Aorta (tissue), 5 donors: ENCODE data around the gene HSD17B7. TPM values are rescaled to one million over a fixed set of nuclear protein-coding genes. Genes with fewer than 3 reads are reported as not detected.
A peak's percentile ranks its signal among the peaks of the same experiment; 100 is the strongest.
"Not testable (repeated sequence)": the region's sequence is repeated elsewhere in the genome, so short reads cannot be mapped to it uniquely, and the experiment has no call there.

Experiments
- ATAC-seq: fragments of 200-7000 bp; cut with Tn5 transposase; one replicate; pipeline ENCODE4 v1.9.1; 2022; ENCODE audit warnings: moderate library complexity; ENCODE audit not compliant: low FRiP score
- DNase-seq, 2 donors: peaks; one replicate each; pipeline ENCODE4 v3.0.0-alpha.2; 2020
- H3K27ac ChIP-seq, 2 donors: one replicate each; pipeline ENCODE4 v1.5.1; 2013; ENCODE audit warnings: low read length in 2 of 2, mild to moderate bottlenecking in 2 of 2, moderate library complexity in 2 of 2, control low read depth in 1 of 2, inconsistent platforms in 1 of 2, low read depth in 1 of 2
- H3K27me3 ChIP-seq, 2 donors: one replicate each; pipeline ENCODE4 v1.6.1; 2013; ENCODE audit warnings: control low read depth in 1 of 2, low read length in 1 of 2, mild to moderate bottlenecking in 1 of 2, moderate library complexity in 1 of 2; ENCODE audit not compliant: insufficient read depth in 2 of 2, control insufficient read depth in 1 of 2
- H3K36me3 ChIP-seq, 2 donors: one replicate each; pipeline ENCODE4 v1.6.1; 2013; ENCODE audit warnings: control low read depth in 1 of 2, low read length in 1 of 2, mild to moderate bottlenecking in 1 of 2; ENCODE audit not compliant: insufficient read depth in 2 of 2, control insufficient read depth in 1 of 2
- H3K4me1 ChIP-seq, 2 donors: one replicate each; pipeline ENCODE4 v1.6.1; 2013; ENCODE audit warnings: low read length in 2 of 2, control low read depth in 1 of 2, mild to moderate bottlenecking in 1 of 2, moderate library complexity in 1 of 2; ENCODE audit not compliant: insufficient read depth in 2 of 2, control insufficient read depth in 1 of 2
- H3K4me3 ChIP-seq, 2 donors: one replicate each; pipeline ENCODE4 v1.5.1; 2013; ENCODE audit warnings: low read length in 2 of 2, control low read depth in 1 of 2, mild to moderate bottlenecking in 1 of 2
- H3K9me3 ChIP-seq: one replicate; pipeline ENCODE4 v1.6.1; 2013; ENCODE audit warnings: mild to moderate bottlenecking, low read length; ENCODE audit not compliant: control insufficient read depth
- WGBS, 2 donors: extraction: QIAGEN DNeasy Blood & Tissue Kit; methylation state at CpG; one replicate each; pipeline ENCODE4 v1.1.7; 2013; 5-methylcytosine and 5-hydroxymethylcytosine counted together
- intact Hi-C, 2 donors: fragments of 100-400 bp; cut with DNase I; formaldehyde crosslinking; loops; one replicate each; pipeline versions ENCODE4 v1.14.2 to v1.15.0; 2022
- long read RNA-seq, 2 donors: library from polyadenylated mRNA; unstranded; transcript quantifications; one replicate each; pipeline ENCODE4 v2.0.0, GENCODE V29; 2020 to 2021
- polyA plus RNA-seq, 2 donors: library from polyadenylated mRNA; stranded (reverse); fragments of 200-250 nt; gene quantifications; one replicate each; pipeline ENCODE4 v1.2.3, GENCODE V29; 2013
- total RNA-seq, 2 donors: library from RNA; stranded (reverse); fragmentation: NEBNext Ultra II Directional; extraction: Animal tissue kit (Norgen Biotek cat#: 25700); gene quantifications; one replicate each; pipeline ENCODE4 v1.2.1, GENCODE V29; 2021
- donor health status: healthy with polysubstance abuse.
- donor health status: Bipolar disorder and iron deficiency.
- donor health status: DM: no; HTN: no; CAD: no.
- donor health status: DM: no; HTN: no; CAD: no.
- donor health status: DM: yes; HTN: yes; CAD: no.

Gene HSD17B7, protein sequence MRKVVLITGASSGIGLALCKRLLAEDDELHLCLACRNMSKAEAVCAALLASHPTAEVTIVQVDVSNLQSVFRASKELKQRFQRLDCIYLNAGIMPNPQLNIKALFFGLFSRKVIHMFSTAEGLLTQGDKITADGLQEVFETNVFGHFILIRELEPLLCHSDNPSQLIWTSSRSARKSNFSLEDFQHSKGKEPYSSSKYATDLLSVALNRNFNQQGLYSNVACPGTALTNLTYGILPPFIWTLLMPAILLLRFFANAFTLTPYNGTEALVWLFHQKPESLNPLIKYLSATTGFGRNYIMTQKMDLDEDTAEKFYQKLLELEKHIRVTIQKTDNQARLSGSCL
- 10 to 100 TPM; 12.8 to 15.4 TPM for total RNA-seq
- 10 to 100 TPM in 1 of 2 donors, 1 to 10 TPM in 1; 3.6 to 15.0 TPM for polyA plus RNA-seq
- long read RNA-seq, donor 1, transcript HSD17B7-201 (9 exons, 1,190 nt) = major isoform, 13 of 22 reads
- long read RNA-seq, donor 1, partial matches to known transcripts = 2 of 22 reads
- long read RNA-seq, donor 1, other reads (novel, unspliced or antisense) = 3 of 22 reads
- long read RNA-seq, donor 2, partial matches to known transcripts = 2 of 5 reads
- long read RNA-seq, donor 2, other reads (novel, unspliced or antisense) = 0 of 5 reads

- H3K9me3 ChIP-seq, H3K4me1 ChIP-seq, H3K27me3 ChIP-seq, intact Hi-C loops, H3K36me3 ChIP-seq: not testable (repeated sequence)
- H3K4me3 ChIP-seq = peak within 1 kb of the TSS in 1 of 2 donors; percentile 26
- DNase-seq = peak; percentile 79 to 91
- WGBS, 2 donors = 0% methylated on average over 24 to 35 of the region's 49 CpGs
- H3K27ac ChIP-seq = peak within 1 kb of the TSS; percentile 82 to 94
- peak; percentile 99 for ATAC-seq
Observed at GRCh38 chr1:162790303-162790984, at the start of gene HSD17B7. Gene HSD17B7, plus strand, starts transcription at chr1:162790702. Its CDS starts 99 bp downstream, at chr1:162790801.

DNA sequence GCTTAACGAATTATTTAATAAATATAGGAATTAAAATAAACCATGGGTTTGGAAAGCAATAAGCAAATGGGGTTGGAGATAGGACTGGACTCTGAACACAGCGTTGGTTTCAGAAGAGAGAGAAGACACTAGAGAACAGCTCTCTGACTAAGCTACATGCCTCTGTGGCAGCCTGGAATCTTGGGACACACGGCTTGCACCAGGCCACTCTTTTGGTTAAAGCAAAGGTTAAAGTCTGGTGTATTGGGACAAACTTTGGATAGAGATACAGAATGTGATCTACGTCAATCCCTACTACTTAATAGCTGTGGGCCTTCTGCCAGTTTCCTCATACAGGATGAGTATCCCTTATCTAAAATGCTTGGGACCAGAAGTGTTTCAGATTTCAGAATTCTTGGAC is 49.7 kb upstream of the HSD17B7 start:
- Histone ChIP-seq H3K36me3 (peaks cover 0 to 2% of the 10 kb centered on the region in 2 donors), H3K4me3 (no peak overlapping the region), H3K27me3 (no peaks in the 10 kb centered on the region), H3K9me3 (no peaks in the 10 kb centered on the region), H3K27ac (no peak overlapping the region), H3K4me1 (peaks cover 0 to 6% of the 10 kb centered on the region in 2 donors)
- intact Hi-C loops = no loop called here
- ATAC-seq = no peak
- 91 to 95% methylated on average over 4 of the region's 4 CpGs for WGBS, 2 donors
- DNase-seq = no peak

DNA sequence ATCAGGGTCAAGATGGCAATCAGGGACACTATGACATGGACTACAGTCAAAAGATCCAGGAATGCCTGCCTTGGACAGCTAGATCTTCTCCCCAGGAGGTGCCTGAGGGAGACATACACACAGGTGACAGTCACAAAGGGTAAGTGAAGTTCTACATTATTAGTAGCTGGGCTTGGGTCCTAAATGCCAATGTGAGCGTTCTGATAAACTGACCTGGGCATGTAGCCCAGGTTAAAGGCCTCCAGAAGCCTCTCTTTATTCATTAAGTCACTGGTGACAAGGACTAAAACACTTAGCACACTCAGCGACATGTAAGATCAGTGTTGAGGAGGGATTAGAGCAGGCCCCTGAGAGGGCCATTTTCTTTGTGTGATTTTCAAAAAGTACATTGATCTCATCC is 48.9 kb upstream of the HSD17B7 start:
- H3K4me1 ChIP-seq = no peaks in the 10 kb centered on the region
- no peaks in the 10 kb centered on the region for H3K27me3 ChIP-seq
- DNase-seq (no peak), ATAC-seq (no peak)
- H3K9me3 ChIP-seq = no peaks in the 10 kb centered on the region
- H3K27ac ChIP-seq = no peak overlapping the region
- 83 to 87% methylated on average over 2 of the region's 2 CpGs for WGBS, 2 donors
- H3K36me3 ChIP-seq = peaks cover 0 to 2% of the 10 kb centered on the region in 2 donors
- intact Hi-C loops = no loop called here
- no peak overlapping the region for H3K4me3 ChIP-seq

GRCh38 chr1:162746264-162746942 is 44.1 kb upstream of the HSD17B7 start:
- H3K4me3 ChIP-seq, H3K27ac ChIP-seq, DNase-seq, intact Hi-C loops, H3K4me1 ChIP-seq, H3K36me3 ChIP-seq, H3K9me3 ChIP-seq, ATAC-seq, H3K27me3 ChIP-seq: not testable (repeated sequence)
- WGBS, 2 donors = 95 to 97% methylated on average over 14 of the region's 14 CpGs

GRCh38 chr1:162753001-162753658 is 37.4 kb upstream of the HSD17B7 start:
- peaks cover 0 to 11% of the 10 kb centered on the region in 2 donors for H3K36me3 ChIP-seq
- DNase-seq = no peak
- no peaks in the 10 kb centered on the region for H3K27me3 ChIP-seq
- WGBS, 2 donors = 97 to 100% methylated on average over 1 of the region's 1 CpG
- ATAC-seq = no peak
- no peaks in the 10 kb centered on the region for H3K4me1 ChIP-seq
- no peak overlapping the region for H3K27ac ChIP-seq
- no peaks in the 10 kb centered on the region for H3K9me3 ChIP-seq
- no peak overlapping the region for H3K4me3 ChIP-seq
- intact Hi-C loops = no loop called here

- Histone ChIP-seq H3K36me3 (peaks cover 0 to 11% of the 10 kb centered on the region in 2 donors), H3K27ac (no peak overlapping the region), H3K9me3 (no peaks in the 10 kb centered on the region), H3K27me3 (no peaks in the 10 kb centered on the region), H3K4me1 (no peaks in the 10 kb centered on the region), H3K4me3 (no peak overlapping the region)
- intact Hi-C loops = no loop called here
- WGBS, 2 donors = 85 to 87% methylated on average over 1 of the region's 1 CpG
- no peak for ATAC-seq
- DNase-seq = no peak
Observed at GRCh38 chr1:162753998-162754585, 36.4 kb upstream of the HSD17B7 start.

GRCh38 chr1:162755306-162755705 is 35.2 kb upstream of the HSD17B7 start:
- H3K27me3 ChIP-seq = no peaks in the 10 kb centered on the region
- DNase-seq = no peak

GRCh38 chr1:162756523-162756922 is 34.0 kb upstream of the HSD17B7 start:
- DNase-seq (no peak), ATAC-seq (no peak)
- H3K36me3 ChIP-seq = peaks cover 0 to 17% of the 10 kb centered on the region in 2 donors
- intact Hi-C loops = no loop called here
- H3K27me3 ChIP-seq = no peaks in the 10 kb centered on the region
- H3K4me3 ChIP-seq = no peak overlapping the region
- H3K9me3 ChIP-seq = no peaks in the 10 kb centered on the region
- H3K4me1 ChIP-seq = no peaks in the 10 kb centered on the region
- WGBS, 2 donors = 84 to 89% methylated on average over 5 of the region's 5 CpGs
- H3K27ac ChIP-seq = no peak overlapping the region

More at GRCh38 chr1:162755306-162755705, 35.2 kb upstream of the HSD17B7 start:
- Histone ChIP-seq H3K36me3 (peaks cover 0 to 11% of the 10 kb centered on the region in 2 donors), H3K4me1 (no peaks in the 10 kb centered on the region), H3K9me3 (no peaks in the 10 kb centered on the region), H3K4me3 (no peak overlapping the region), H3K27ac (no peak overlapping the region)
- 87% methylated on average over 3 of the region's 3 CpGs for WGBS, 2 donors
- intact Hi-C loops = no loop called here
- no peak for ATAC-seq
